HEK293T (cell line): ENCODE results near the gene LPAR3.

Source experiments
- CTCF ChIA-PET: fragments of 350-600 bp; formaldehyde crosslinking; extraction: SDS; loops from one replicate; lab custom pipeline; 2021; ENCODE audit warnings: antibody characterized with exemption, inconsistent platforms; lab: Yijun Ruan, JAX
- POLR2A ChIA-PET: fragments of 350-600 bp; formaldehyde crosslinking; extraction: SDS; loops from one replicate; lab custom pipeline; 2020; ENCODE audit warnings: antibody characterized with exemption, inconsistent platforms; lab: Yijun Ruan, JAX
- DNase-seq: peaks from one replicate; pipeline ENCODE4 v3.0.0; 2012; ENCODE audit warnings: mixed read lengths; ENCODE audit errors: extremely low spot score
- ARNT ChIP-seq: fragments of 450-650 bp; IDR thresholded peaks from 2 replicates; pipeline ENCODE4 v1.6.1; 2017; ENCODE audit warnings: mild to moderate bottlenecking
- BHLHE40 ChIP-seq: fragments of 450-650 bp; IDR thresholded peaks from 2 replicates; pipeline ENCODE4 v1.6.1; 2016; ENCODE audit warnings: mild to moderate bottlenecking, moderate library complexity, borderline replicate concordance
- CTBP1 ChIP-seq: fragments of 450-650 bp; IDR thresholded peaks from 2 replicates; pipeline ENCODE4 v1.6.1; 2016; ENCODE audit warnings: borderline replicate concordance
- ELF4 ChIP-seq: fragments of 450-650 bp; IDR thresholded peaks from 2 replicates; pipeline ENCODE4 v1.6.1; 2017; ENCODE audit warnings: antibody characterized with exemption
- FOXA1 ChIP-seq: fragments of 450-650 bp; IDR thresholded peaks from 2 replicates; pipeline ENCODE4 v1.6.1; 2016; ENCODE audit warnings: mild to moderate bottlenecking
- FOXK2 ChIP-seq: fragments of 450-650 bp; IDR thresholded peaks from 2 replicates; pipeline ENCODE4 v1.6.1; 2016; ENCODE audit warnings: mild to moderate bottlenecking
- FOXM1 ChIP-seq: fragments of 450-650 bp; IDR thresholded peaks from 2 replicates; pipeline ENCODE4 v1.6.1; 2017; ENCODE audit warnings: mild to moderate bottlenecking, borderline replicate concordance
- HDGF ChIP-seq: fragments of 450-650 bp; IDR thresholded peaks from 2 replicates; pipeline ENCODE4 v1.6.1; 2017; ENCODE audit warnings: antibody characterized with exemption, borderline replicate concordance
- L3MBTL2 ChIP-seq: fragments of 450-650 bp; conservative IDR thresholded peaks from 2 replicates; pipeline ENCODE4 v1.6.1; 2016; ENCODE audit warnings: mild to moderate bottlenecking
- LEF1 ChIP-seq: fragments of 450-650 bp; IDR thresholded peaks from 2 replicates; pipeline ENCODE4 v1.6.1; 2017; ENCODE audit warnings: mild to moderate bottlenecking, borderline replicate concordance
- NFRKB ChIP-seq: fragments of 450-650 bp; IDR thresholded peaks from 2 replicates; pipeline ENCODE4 v1.6.1; 2016; ENCODE audit warnings: mild to moderate bottlenecking, moderate library complexity
- PKNOX1 ChIP-seq: fragments of 450-650 bp; IDR thresholded peaks from 2 replicates; pipeline ENCODE4 v1.6.1; 2016
- SP1 ChIP-seq: fragments of 450-650 bp; IDR thresholded peaks from 2 replicates; pipeline ENCODE4 v1.6.1; 2017
- SUZ12 ChIP-seq: fragments of 450-650 bp; IDR thresholded peaks from 2 replicates; pipeline ENCODE4 v1.6.1; 2016; ENCODE audit warnings: mild to moderate bottlenecking
- TARDBP ChIP-seq: fragments of 450-650 bp; IDR thresholded peaks from 2 replicates; pipeline ENCODE4 v1.6.1; 2016
- ZNF384 ChIP-seq: fragments of 450-650 bp; IDR thresholded peaks from 2 replicates; pipeline ENCODE4 v1.6.1; 2016

The LPAR3 gene

GRCh38 chr1:84928979-84929378, 36.0 kb upstream of the LPAR3 start:
- DNase-seq, result no peak
- TF ChIP-seq ELF4 (no peak), L3MBTL2 (no peak), FOXK2 (no peak), CTBP1 (no peak), SUZ12 (no peak), SP1 (no peak), ZNF384 (no peak), PKNOX1 (no peak), NFRKB (no peak), FOXA1 (no peak), TARDBP (no peak), LEF1 (no peak), ARNT (no peak)
- POLR2A ChIA-PET, result no interaction called here
- CTCF ChIA-PET, result interaction anchor here (0.6 to 1.5 kb wide), 4 partner anchors 147 to 205 kb away, joined by 3 to 4 read pairs (median 3); no protein-coding TSS in a partner anchor

GRCh38 chr1:84923317-84923716, 30.3 kb upstream of the LPAR3 start:
- CTCF ChIA-PET, result interaction anchor here (0.9 to 1.0 kb wide), 2 partner anchors 22 to 141 kb away, joined by 3 to 4 read pairs; no protein-coding TSS in a partner anchor
- TF ChIP-seq FOXM1 (no peak), SP1 (no peak), L3MBTL2 (no peak), NFRKB (no peak), LEF1 (no peak), ELF4 (no peak), SUZ12 (no peak), ZNF384 (no peak), FOXA1 (no peak), BHLHE40 (no peak)
- POLR2A ChIA-PET, result interaction anchor here (1.0 to 1.1 kb wide), 2 partner anchors 9 to 30 kb away, joined by 3 read pairs; no protein-coding TSS in a partner anchor
- no peak for DNase-seq

- POLR2A ChIA-PET, result no interaction called here
Measured at GRCh38 chr1:84920159-84920558, 27.2 kb upstream of the LPAR3 start.

GRCh38 chr1:84919461-84919970, 26.5 kb upstream of the LPAR3 start:
- POLR2A ChIA-PET, result no interaction called here
- CTCF ChIA-PET, result no interaction called here

More at GRCh38 chr1:84920159-84920558, 27.2 kb upstream of the LPAR3 start:
- CTCF ChIA-PET, result no interaction called here
- no peak for TF ChIP-seq TARDBP
- no peak for TF ChIP-seq SUZ12
- TF ChIP-seq CTBP1, result no peak
- TF ChIP-seq ARNT, result no peak
- TF ChIP-seq FOXM1, result no peak
- no peak for TF ChIP-seq SP1
- no peak for TF ChIP-seq FOXA1
- no peak for TF ChIP-seq ZNF384
- no peak for TF ChIP-seq L3MBTL2
- TF ChIP-seq BHLHE40, result no peak
- TF ChIP-seq PKNOX1, result no peak
- TF ChIP-seq LEF1, result no peak
- TF ChIP-seq HDGF, result no peak
- no peak for DNase-seq

GRCh38 chr1:84918726-84919336, 25.8 kb upstream of the LPAR3 start:
- CTCF ChIA-PET, result no interaction called here
- TF ChIP-seq FOXM1 (no peak), FOXK2 (no peak), FOXA1 (no peak), NFRKB (no peak)
- no peak for DNase-seq
- POLR2A ChIA-PET, result no interaction called here

More at GRCh38 chr1:84919461-84919970, 26.5 kb upstream of the LPAR3 start:
- TF ChIP-seq CTBP1 (no peak), FOXA1 (no peak), LEF1 (no peak), ZNF384 (no peak), HDGF (no peak), TARDBP (no peak), FOXK2 (no peak), L3MBTL2 (no peak), ELF4 (no peak), BHLHE40 (no peak), FOXM1 (no peak), NFRKB (no peak), PKNOX1 (no peak), SUZ12 (no peak), ARNT (no peak)
- no peak for DNase-seq

- ChIA-PET CTCF (no interaction called here), POLR2A (no interaction called here)
- no peak for DNase-seq
- no peak for TF ChIP-seq HDGF
- TF ChIP-seq FOXA1, result no peak
- TF ChIP-seq ZNF384, result no peak
- no peak for TF ChIP-seq LEF1
Measured at GRCh38 chr1:84916897-84917296, 23.9 kb upstream of the LPAR3 start.
